Right lobe of liver (tissue), 6 donors: ENCODE results near the gene GP5. TPM values are rescaled to one million over a fixed set of nuclear protein-coding genes. Genes with fewer than 3 reads are reported as not detected.

Experiments
- ATAC-seq, 4 donors: fragments of 200-7000 bp; cut with Tn5 transposase; one replicate each; pipeline ENCODE4 v1.9.1; 2020; ENCODE audit warnings: mild to moderate bottlenecking in 4 of 4, moderate library complexity in 4 of 4
- DNase-seq, 3 donors: peaks; one replicate each; pipeline ENCODE4 v3.0.0-alpha.2; 2020
- H3K27ac ChIP-seq, 3 donors: fragments of 200-600 bp; one replicate each; pipeline ENCODE4 v1.8.0; 2022
- H3K27me3 ChIP-seq, 2 donors: fragments of 200-600 bp; one replicate each; pipeline ENCODE4 v1.8.0; 2022
- H3K36me3 ChIP-seq, 4 donors: fragments of 200-600 bp; sonication (generic) in 1 of 4; one replicate each; pipeline versions ENCODE4 v1.5.1 to v1.8.0; 2017 to 2022; ENCODE audit warnings: control low read depth in 1 of 4
- H3K4me1 ChIP-seq, 4 donors: fragments of 200-600 bp; sonication (generic) in 1 of 4; one replicate each; pipeline versions ENCODE4 v1.5.1 to v1.8.0; 2017 to 2022; ENCODE audit warnings: control low read depth in 1 of 4
- H3K4me3 ChIP-seq, 3 donors: fragments of 200-600 bp; one replicate each; pipeline ENCODE4 v1.8.0; 2022
- H3K9me3 ChIP-seq, 4 donors: fragments of 200-600 bp; sonication (generic) in 1 of 4; one replicate each; pipeline versions ENCODE4 v1.5.1 to v1.8.0; 2017 to 2022; ENCODE audit warnings: control low read depth in 1 of 4
- POLR2A ChIP-seq: fragments of 450-650 bp; IDR thresholded peaks from one replicate; pipeline ENCODE4 v1.6.1; 2017; ENCODE audit warnings: antibody characterized with exemption, mild to moderate bottlenecking
- WGBS: methylation state at CpG from one replicate; pipeline ENCODE4 v1.1.6; 2018; ENCODE audit warnings: low coverage, low lambda C conversion rate; ENCODE audit not compliant: insufficient coverage; ENCODE audit errors: missing lambda C conversion rate; 5-methylcytosine and 5-hydroxymethylcytosine counted together
- intact Hi-C, 2 donors: fragments of 100-400 bp; cut with DNase I; formaldehyde crosslinking; loops; one replicate each; pipeline versions ENCODE4 v1.11.2 to v1.14.1; 2022
- total RNA-seq, 6 experiments: library from RNA; depleted of rRNA in 2 of 6; stranded (reverse); fragments of >200 nt in 2 of 6; fragmentation: NEBNext Ultra II Directional in 3 of 6; extraction: Animal tissue kit (Norgen Biotek cat#: 25700) in 3 of 6; gene quantifications; one replicate each; pipeline versions ENCODE4 v1.1.0 to v1.2.4, GENCODE V29; 2016 to 2023
- TF ChIP-seq, protein P1 (sequence below), 4 donors: fragments of 200-600 bp in 3 of 4; fragments of 450-650 bp in 1 of 4; IDR thresholded peaks; one replicate each; pipeline versions ENCODE4 v1.5.1 to v1.8.0; 2016 to 2022; ENCODE audit warnings: antibody characterized with exemption in 4 of 4, mild to moderate bottlenecking in 2 of 4
- donor health status: DM: no; HTN: yes; CAD: no.
- donor health status: DM: no; HTN: no; CAD: no.
- donor health status: DM: no; HTN: no; CAD: no.
- donor health status: DM: no; HTN: yes; CAD: no.
- donor health status: DM: no; HTN: yes; CAD: no.

The GP5 gene
- total RNA-seq, 6 experiments from 2014 or later: 0.07 to 0.23 (median 0.16) TPM; not detected in 2

DNA sequence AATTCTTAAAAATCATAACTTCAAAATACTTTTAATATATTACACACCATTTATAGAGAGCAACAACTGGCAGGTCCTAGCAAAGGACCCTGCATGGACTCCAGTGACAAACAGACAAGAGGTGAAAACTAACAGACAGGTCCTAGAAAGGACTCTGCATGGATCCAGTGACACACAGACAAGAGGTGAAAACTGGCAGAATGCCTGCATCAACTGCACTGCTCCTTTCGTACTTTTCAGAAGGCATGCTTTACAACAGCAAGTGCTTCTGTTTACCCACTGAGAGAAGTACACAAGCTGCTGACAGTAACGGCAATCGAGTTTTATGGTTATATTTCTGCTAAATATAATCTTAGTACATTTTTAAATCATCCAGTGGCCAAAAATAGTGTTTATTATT lies 24.3 kb upstream of the GP5 start:
- Histone ChIP-seq H3K9me3 (no peaks in the 10 kb centered on the region), H3K4me3 (no peak overlapping the region), H3K36me3 (peaks cover 0 to 48% (median 26%) of the 10 kb centered on the region in 4 donors), H3K27ac (no peak overlapping the region), H3K27me3 (no peaks in the 10 kb centered on the region), H3K4me1 (peaks cover 0 to 10% (median 0%) of the 10 kb centered on the region in 4 donors)
- TF ChIP-seq, protein P1, sequence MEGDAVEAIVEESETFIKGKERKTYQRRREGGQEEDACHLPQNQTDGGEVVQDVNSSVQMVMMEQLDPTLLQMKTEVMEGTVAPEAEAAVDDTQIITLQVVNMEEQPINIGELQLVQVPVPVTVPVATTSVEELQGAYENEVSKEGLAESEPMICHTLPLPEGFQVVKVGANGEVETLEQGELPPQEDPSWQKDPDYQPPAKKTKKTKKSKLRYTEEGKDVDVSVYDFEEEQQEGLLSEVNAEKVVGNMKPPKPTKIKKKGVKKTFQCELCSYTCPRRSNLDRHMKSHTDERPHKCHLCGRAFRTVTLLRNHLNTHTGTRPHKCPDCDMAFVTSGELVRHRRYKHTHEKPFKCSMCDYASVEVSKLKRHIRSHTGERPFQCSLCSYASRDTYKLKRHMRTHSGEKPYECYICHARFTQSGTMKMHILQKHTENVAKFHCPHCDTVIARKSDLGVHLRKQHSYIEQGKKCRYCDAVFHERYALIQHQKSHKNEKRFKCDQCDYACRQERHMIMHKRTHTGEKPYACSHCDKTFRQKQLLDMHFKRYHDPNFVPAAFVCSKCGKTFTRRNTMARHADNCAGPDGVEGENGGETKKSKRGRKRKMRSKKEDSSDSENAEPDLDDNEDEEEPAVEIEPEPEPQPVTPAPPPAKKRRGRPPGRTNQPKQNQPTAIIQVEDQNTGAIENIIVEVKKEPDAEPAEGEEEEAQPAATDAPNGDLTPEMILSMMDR (IDR thresholded peaks at IDR 0.05): no peak
- no peak for TF ChIP-seq POLR2A
- DNase-seq: no peak
- 27% methylated on average over 3 of the region's 3 CpGs for WGBS
- ATAC-seq: peak; percentile 47 to 82 (median 68)
- intact Hi-C loops: no loop called here

DNA sequence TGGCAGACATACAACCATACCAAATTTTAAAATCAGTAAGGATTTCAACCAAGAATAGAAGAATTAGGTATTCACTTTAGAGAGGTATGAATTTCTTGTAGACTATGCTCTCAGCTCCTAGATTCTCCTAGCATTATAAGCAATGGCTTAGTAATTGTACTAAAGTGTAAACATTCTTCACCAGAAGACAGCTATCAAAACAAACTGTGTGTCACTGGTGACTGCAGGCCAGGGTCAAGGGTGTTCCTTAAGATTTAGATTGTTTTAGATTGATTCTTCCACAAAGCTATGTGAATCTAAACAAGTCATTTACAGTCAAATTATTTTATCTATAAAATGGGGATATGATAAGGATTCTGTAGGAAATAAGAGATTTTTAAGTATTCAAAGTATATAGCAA lies 23.1 kb upstream of the GP5 start:
- DNase-seq (no peak), ATAC-seq (no peak)
- no peaks in the 10 kb centered on the region for H3K27me3 ChIP-seq
- intact Hi-C loops: no loop called here
- H3K9me3 ChIP-seq: no peaks in the 10 kb centered on the region
- TF ChIP-seq POLR2A: no peak
- TF ChIP-seq, protein P1 (IDR thresholded peaks at IDR 0.05): no peak
- peaks cover 0 to 10% (median 0%) of the 10 kb centered on the region in 4 donors for H3K4me1 ChIP-seq
- H3K27ac ChIP-seq: no peak overlapping the region
- peaks cover 0 to 48% (median 22%) of the 10 kb centered on the region in 4 donors for H3K36me3 ChIP-seq
- no peak overlapping the region for H3K4me3 ChIP-seq

DNA sequence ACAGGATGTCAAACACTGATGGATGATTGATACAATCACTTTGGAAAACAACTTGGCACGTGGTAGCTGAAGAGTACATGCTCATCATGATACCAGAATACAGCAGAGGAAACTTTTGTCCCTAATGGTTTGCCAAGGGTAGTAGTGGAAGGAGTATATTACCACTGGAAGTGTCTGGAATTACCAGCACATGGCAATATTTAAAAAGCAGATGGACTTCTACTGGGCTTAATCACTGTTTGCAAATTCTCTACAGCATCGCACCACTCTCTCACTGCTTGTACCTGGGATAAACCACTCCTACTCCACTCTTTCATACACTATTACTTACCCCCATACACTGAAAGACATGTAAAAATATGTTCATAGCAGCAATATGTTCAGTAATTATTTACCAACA lies 19.6 kb upstream of the GP5 start:
- ATAC-seq (no peak), DNase-seq (no peak)
- peaks cover 0 to 19% (median 9%) of the 10 kb centered on the region in 4 donors for H3K36me3 ChIP-seq
- 100% methylated on average over 2 of the region's 2 CpGs for WGBS
- no peaks in the 10 kb centered on the region for H3K9me3 ChIP-seq
- H3K4me1 ChIP-seq: no peaks in the 10 kb centered on the region
- no peak overlapping the region for H3K27ac ChIP-seq
- intact Hi-C loops: no loop called here
- TF ChIP-seq, protein P1 (IDR thresholded peaks at IDR 0.05): no peak
- TF ChIP-seq POLR2A: no peak
- no peaks in the 10 kb centered on the region for H3K27me3 ChIP-seq
- H3K4me3 ChIP-seq: no peak overlapping the region

DNA sequence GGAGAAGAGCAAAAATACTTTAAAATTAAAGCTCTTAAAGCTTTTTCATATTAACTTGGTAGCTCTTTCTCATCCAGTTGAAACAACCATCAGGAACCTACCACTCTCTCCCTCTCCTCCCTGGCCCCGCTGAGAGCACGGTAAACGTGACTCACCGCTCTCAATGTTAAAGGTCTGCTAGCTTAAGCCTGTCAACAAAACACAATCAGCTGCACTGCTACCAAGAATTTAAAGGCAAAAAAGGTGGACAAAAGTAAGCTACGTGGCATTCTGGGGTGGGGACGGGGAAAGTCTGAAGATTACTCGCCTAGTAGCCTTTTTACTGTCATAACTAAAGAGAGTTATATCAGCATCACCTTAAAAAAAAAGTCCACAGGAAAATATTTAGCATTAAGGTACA lies 8.4 kb upstream of the GP5 start:
- H3K9me3 ChIP-seq: no peaks in the 10 kb centered on the region
- H3K27ac ChIP-seq: no peak overlapping the region
- H3K4me3 ChIP-seq: no peak overlapping the region
- peaks cover 0 to 25% (median 9%) of the 10 kb centered on the region in 4 donors for H3K36me3 ChIP-seq
- ATAC-seq (peak in 1 of 4 donors; percentile 59), DNase-seq (no peak)
- intact Hi-C loops: loop anchor here in 1 of 2 donors (5.0 kb wide), 1 partner anchor 65 kb away; no protein-coding TSS in a partner anchor
- H3K27me3 ChIP-seq: no peaks in the 10 kb centered on the region
- H3K4me1 ChIP-seq: no peaks in the 10 kb centered on the region
- TF ChIP-seq, protein P1 (IDR thresholded peaks at IDR 0.05): no peak
- no peak for TF ChIP-seq POLR2A
- 67% methylated on average over 7 of the region's 7 CpGs for WGBS

DNA sequence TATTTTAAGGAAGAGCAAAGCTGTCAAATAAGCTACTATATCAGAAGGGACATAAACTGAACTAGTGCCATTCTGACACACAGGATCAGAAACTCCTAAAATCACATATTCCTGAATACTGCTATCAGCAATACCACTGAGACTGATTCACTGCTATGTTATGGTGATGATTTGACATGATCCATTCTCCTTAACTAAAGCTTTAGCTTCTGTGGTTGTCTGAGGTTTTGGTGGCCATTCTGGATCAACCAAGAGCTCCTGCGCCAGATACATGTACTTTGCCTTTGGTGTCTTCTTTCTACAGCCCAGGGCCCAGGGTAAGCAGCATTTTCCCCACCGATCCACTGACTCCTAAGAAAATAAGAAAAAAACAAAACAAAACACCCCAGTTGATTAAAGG lies 6.7 kb upstream of the GP5 start:
- H3K4me1 ChIP-seq: no peaks in the 10 kb centered on the region
- 100% methylated on average over 2 of the region's 2 CpGs for WGBS
- TF ChIP-seq POLR2A: no peak
- TF ChIP-seq, protein P1 (IDR thresholded peaks at IDR 0.05): no peak
- H3K36me3 ChIP-seq: peaks cover 0 to 20% (median 6%) of the 10 kb centered on the region in 4 donors
- intact Hi-C loops: loop anchor here in 1 of 2 donors (5.0 kb wide), 1 partner anchor 63 kb away; no protein-coding TSS in a partner anchor
- H3K9me3 ChIP-seq: no peaks in the 10 kb centered on the region
- no peak for DNase-seq
- no peak for ATAC-seq
- no peak overlapping the region for H3K4me3 ChIP-seq
- no peak overlapping the region for H3K27ac ChIP-seq
- H3K27me3 ChIP-seq: no peaks in the 10 kb centered on the region
